ENCODE data around the gene LIPC. TPM values are rescaled to one million over a fixed set of nuclear protein-coding genes. Genes with fewer than 3 reads are reported as not detected.

The LIPC gene
- total RNA-seq, 1 experiment from 2014 or later = not detected

DNA sequence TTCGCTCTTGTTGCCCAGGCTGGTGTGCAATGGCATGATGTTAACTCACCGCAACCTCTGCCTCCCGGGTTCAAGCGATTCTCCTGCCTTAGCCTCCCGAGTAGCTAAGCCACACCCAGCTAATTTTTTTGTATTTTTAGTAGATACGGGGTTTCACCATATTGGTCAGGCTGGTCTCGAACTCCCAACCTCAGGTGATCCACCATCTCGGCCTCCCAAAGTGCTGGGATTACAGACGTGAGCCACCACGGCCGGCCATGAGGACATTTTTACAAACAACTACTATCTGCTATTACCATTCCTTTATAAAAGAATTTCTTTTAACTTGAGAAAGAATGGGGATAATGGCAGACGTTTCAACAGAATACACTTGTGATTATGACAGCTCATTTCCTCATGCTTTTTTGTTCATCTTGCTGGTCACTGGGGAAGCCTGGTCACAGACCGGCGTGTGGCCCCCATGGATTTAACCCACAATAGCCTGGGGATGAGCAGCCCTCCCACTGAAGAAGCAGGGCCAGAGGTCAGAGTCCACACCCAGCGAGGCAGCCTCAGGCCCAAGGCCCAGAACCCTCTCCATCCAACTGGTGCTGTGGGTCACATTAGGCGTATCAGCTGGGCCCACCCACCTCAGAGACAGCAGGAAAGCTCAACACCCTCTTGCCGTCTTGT lies 112.0 kb downstream of the LIPC start (continued):
- TF ChIP-seq, protein P1, sequence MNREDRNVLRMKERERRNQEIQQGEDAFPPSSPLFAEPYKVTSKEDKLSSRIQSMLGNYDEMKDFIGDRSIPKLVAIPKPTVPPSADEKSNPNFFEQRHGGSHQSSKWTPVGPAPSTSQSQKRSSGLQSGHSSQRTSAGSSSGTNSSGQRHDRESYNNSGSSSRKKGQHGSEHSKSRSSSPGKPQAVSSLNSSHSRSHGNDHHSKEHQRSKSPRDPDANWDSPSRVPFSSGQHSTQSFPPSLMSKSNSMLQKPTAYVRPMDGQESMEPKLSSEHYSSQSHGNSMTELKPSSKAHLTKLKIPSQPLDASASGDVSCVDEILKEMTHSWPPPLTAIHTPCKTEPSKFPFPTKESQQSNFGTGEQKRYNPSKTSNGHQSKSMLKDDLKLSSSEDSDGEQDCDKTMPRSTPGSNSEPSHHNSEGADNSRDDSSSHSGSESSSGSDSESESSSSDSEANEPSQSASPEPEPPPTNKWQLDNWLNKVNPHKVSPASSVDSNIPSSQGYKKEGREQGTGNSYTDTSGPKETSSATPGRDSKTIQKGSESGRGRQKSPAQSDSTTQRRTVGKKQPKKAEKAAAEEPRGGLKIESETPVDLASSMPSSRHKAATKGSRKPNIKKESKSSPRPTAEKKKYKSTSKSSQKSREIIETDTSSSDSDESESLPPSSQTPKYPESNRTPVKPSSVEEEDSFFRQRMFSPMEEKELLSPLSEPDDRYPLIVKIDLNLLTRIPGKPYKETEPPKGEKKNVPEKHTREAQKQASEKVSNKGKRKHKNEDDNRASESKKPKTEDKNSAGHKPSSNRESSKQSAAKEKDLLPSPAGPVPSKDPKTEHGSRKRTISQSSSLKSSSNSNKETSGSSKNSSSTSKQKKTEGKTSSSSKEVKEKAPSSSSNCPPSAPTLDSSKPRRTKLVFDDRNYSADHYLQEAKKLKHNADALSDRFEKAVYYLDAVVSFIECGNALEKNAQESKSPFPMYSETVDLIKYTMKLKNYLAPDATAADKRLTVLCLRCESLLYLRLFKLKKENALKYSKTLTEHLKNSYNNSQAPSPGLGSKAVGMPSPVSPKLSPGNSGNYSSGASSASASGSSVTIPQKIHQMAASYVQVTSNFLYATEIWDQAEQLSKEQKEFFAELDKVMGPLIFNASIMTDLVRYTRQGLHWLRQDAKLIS (CRISPR knock-in tag; IDR thresholded peaks at IDR 0.05; ENCODE audit: borderline replicate concordance) = no peak
- TF ChIP-seq, protein P2, sequence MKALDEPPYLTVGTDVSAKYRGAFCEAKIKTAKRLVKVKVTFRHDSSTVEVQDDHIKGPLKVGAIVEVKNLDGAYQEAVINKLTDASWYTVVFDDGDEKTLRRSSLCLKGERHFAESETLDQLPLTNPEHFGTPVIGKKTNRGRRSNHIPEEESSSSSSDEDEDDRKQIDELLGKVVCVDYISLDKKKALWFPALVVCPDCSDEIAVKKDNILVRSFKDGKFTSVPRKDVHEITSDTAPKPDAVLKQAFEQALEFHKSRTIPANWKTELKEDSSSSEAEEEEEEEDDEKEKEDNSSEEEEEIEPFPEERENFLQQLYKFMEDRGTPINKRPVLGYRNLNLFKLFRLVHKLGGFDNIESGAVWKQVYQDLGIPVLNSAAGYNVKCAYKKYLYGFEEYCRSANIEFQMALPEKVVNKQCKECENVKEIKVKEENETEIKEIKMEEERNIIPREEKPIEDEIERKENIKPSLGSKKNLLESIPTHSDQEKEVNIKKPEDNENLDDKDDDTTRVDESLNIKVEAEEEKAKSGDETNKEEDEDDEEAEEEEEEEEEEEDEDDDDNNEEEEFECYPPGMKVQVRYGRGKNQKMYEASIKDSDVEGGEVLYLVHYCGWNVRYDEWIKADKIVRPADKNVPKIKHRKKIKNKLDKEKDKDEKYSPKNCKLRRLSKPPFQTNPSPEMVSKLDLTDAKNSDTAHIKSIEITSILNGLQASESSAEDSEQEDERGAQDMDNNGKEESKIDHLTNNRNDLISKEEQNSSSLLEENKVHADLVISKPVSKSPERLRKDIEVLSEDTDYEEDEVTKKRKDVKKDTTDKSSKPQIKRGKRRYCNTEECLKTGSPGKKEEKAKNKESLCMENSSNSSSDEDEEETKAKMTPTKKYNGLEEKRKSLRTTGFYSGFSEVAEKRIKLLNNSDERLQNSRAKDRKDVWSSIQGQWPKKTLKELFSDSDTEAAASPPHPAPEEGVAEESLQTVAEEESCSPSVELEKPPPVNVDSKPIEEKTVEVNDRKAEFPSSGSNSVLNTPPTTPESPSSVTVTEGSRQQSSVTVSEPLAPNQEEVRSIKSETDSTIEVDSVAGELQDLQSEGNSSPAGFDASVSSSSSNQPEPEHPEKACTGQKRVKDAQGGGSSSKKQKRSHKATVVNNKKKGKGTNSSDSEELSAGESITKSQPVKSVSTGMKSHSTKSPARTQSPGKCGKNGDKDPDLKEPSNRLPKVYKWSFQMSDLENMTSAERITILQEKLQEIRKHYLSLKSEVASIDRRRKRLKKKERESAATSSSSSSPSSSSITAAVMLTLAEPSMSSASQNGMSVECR (CRISPR knock-in tag; IDR thresholded peaks at IDR 0.05; ENCODE audit: borderline replicate concordance) = no peak
- TF ChIP-seq, protein P3, sequence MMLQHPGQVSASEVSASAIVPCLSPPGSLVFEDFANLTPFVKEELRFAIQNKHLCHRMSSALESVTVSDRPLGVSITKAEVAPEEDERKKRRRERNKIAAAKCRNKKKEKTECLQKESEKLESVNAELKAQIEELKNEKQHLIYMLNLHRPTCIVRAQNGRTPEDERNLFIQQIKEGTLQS (CRISPR knock-in tag; conservative IDR thresholded peaks at IDR 0.05) = no peak
- no peak for TF ChIP-seq NR2C2 (CRISPR knock-in tag; IDR thresholded peaks at IDR 0.05)
- TF ChIP-seq, protein P4, sequence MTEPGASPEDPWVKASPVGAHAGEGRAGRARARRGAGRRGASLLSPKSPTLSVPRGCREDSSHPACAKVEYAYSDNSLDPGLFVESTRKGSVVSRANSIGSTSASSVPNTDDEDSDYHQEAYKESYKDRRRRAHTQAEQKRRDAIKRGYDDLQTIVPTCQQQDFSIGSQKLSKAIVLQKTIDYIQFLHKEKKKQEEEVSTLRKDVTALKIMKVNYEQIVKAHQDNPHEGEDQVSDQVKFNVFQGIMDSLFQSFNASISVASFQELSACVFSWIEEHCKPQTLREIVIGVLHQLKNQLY (CRISPR knock-in tag; IDR thresholded peaks at IDR 0.05) = no peak
- TF ChIP-seq, protein P5, sequence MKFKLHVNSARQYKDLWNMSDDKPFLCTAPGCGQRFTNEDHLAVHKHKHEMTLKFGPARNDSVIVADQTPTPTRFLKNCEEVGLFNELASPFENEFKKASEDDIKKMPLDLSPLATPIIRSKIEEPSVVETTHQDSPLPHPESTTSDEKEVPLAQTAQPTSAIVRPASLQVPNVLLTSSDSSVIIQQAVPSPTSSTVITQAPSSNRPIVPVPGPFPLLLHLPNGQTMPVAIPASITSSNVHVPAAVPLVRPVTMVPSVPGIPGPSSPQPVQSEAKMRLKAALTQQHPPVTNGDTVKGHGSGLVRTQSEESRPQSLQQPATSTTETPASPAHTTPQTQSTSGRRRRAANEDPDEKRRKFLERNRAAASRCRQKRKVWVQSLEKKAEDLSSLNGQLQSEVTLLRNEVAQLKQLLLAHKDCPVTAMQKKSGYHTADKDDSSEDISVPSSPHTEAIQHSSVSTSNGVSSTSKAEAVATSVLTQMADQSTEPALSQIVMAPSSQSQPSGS (CRISPR knock-in tag; IDR thresholded peaks at IDR 0.05; ENCODE audit: borderline replicate concordance, low read depth) = no peak
- no peak for TF ChIP-seq OVOL2 (CRISPR knock-in tag; IDR thresholded peaks at IDR 0.05; ENCODE audit: borderline replicate concordance)

DNA sequence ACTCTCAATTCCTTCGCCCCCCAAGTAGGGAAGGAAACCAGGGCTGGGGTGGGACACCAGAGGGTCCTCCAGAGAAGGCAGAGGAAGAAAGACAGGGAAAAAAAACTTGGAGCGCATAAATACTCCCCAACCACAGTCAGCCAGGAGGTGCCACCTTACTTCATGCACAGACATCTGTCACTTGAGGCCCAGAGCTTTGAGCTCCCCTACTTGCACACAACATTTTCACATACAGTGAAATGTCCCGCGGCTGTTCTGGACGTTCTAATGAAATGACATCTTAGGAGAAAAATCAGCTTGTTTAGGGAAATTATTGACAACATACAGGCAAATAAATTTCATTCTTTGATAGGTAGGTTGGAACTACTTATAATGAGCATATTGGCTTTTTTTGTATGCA lies 113.0 kb downstream of the LIPC start:
- Mint-ChIP-seq H3K4me1 (no peaks in the 10 kb centered on the region), H3K27me3 (ENCODE audit: low read depth) (no peaks in the 10 kb centered on the region; the same call in 1 of the 2 replicates), H3K27ac (no peak overlapping the region), H3K36me3 (no peaks in the 10 kb centered on the region), H3K9me3 (no peaks in the 10 kb centered on the region), H3K4me3 (no peak overlapping the region)
- ChIA-PET POLR2A (interaction anchor here (0.7 kb wide), 1 partner anchor 205 kb away, joined by 6 read pairs; no protein-coding TSS in a partner anchor), CTCF (no interaction called here)
- ATAC-seq (no peak), DNase-seq (ENCODE audit: low spot score) (no peak)
- TF ChIP-seq ZNF263 (CRISPR knock-in tag; IDR thresholded peaks at IDR 0.05; ENCODE audit: low read depth) = no peak
- TF ChIP-seq, protein P3 (CRISPR knock-in tag; conservative IDR thresholded peaks at IDR 0.05) = no peak
- TF ChIP-seq, protein P6, sequence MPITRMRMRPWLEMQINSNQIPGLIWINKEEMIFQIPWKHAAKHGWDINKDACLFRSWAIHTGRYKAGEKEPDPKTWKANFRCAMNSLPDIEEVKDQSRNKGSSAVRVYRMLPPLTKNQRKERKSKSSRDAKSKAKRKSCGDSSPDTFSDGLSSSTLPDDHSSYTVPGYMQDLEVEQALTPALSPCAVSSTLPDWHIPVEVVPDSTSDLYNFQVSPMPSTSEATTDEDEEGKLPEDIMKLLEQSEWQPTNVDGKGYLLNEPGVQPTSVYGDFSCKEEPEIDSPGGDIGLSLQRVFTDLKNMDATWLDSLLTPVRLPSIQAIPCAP (CRISPR knock-in tag; IDR thresholded peaks at IDR 0.05) = no peak
- TF ChIP-seq, protein P7, sequence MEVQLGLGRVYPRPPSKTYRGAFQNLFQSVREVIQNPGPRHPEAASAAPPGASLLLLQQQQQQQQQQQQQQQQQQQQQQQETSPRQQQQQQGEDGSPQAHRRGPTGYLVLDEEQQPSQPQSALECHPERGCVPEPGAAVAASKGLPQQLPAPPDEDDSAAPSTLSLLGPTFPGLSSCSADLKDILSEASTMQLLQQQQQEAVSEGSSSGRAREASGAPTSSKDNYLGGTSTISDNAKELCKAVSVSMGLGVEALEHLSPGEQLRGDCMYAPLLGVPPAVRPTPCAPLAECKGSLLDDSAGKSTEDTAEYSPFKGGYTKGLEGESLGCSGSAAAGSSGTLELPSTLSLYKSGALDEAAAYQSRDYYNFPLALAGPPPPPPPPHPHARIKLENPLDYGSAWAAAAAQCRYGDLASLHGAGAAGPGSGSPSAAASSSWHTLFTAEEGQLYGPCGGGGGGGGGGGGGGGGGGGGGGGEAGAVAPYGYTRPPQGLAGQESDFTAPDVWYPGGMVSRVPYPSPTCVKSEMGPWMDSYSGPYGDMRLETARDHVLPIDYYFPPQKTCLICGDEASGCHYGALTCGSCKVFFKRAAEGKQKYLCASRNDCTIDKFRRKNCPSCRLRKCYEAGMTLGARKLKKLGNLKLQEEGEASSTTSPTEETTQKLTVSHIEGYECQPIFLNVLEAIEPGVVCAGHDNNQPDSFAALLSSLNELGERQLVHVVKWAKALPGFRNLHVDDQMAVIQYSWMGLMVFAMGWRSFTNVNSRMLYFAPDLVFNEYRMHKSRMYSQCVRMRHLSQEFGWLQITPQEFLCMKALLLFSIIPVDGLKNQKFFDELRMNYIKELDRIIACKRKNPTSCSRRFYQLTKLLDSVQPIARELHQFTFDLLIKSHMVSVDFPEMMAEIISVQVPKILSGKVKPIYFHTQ (CRISPR knock-in tag; IDR thresholded peaks at IDR 0.05) = no peak
- TF ChIP-seq, protein P8, sequence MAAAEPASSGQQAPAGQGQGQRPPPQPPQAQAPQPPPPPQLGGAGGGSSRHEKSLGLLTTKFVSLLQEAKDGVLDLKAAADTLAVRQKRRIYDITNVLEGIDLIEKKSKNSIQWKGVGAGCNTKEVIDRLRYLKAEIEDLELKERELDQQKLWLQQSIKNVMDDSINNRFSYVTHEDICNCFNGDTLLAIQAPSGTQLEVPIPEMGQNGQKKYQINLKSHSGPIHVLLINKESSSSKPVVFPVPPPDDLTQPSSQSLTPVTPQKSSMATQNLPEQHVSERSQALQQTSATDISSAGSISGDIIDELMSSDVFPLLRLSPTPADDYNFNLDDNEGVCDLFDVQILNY (CRISPR knock-in tag; IDR thresholded peaks at IDR 0.05) = no peak
- TF ChIP-seq, protein P9, sequence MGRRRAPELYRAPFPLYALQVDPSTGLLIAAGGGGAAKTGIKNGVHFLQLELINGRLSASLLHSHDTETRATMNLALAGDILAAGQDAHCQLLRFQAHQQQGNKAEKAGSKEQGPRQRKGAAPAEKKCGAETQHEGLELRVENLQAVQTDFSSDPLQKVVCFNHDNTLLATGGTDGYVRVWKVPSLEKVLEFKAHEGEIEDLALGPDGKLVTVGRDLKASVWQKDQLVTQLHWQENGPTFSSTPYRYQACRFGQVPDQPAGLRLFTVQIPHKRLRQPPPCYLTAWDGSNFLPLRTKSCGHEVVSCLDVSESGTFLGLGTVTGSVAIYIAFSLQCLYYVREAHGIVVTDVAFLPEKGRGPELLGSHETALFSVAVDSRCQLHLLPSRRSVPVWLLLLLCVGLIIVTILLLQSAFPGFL (CRISPR knock-in tag; IDR thresholded peaks at IDR 0.05; ENCODE audit: borderline replicate concordance) = no peak
- TF ChIP-seq, protein P4 (CRISPR knock-in tag; IDR thresholded peaks at IDR 0.05) = no peak
